ENCODE data around the gene B9D1.

B9D1 gene

DNA sequence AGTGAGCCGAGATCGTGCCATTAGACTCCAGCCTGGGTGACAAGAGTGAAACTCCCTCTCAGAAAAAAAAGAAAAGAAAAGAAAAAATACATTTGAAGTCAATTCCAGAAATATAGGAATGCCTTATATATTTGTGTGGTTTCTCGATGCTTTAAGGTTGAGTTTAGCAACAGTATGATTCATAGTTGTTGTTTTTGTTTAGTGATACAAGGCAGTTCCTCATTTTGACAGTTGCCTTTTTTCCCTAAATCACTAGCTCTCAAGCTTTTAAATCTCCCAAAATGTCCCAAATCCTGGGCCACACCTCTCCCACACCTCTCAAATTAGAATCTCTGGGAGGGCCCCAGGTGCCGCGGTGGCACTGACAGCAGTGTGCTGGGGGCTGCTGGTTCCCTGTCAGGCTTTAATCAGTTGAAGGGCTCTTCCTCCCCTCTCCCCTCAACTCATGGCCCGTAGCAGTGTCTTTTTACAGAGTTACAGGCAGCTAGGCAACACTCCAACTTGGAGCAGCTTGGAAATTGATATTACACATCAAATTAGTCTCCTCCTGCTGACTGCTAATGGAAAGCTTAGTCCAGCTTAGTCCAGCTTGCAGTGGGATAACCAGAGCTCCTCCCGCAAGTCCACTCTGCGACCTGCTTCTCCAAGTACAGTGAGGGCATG lies 66.9 kb downstream of the B9D1 start:
- Mint-ChIP-seq H3K27me3 (peaks cover 5% of the 10 kb centered on the region), H3K4me1 (ENCODE audit: low read depth) (no peaks in the 10 kb centered on the region), H3K4me3 (no peak overlapping the region), H3K9me3 (ENCODE audit: low read depth) (no peaks in the 10 kb centered on the region), H3K36me3 (no peaks in the 10 kb centered on the region), H3K27ac (no peak overlapping the region)

- no peak overlapping the region for H3K27ac Mint-ChIP-seq
Observed at GRCh38 chr17:19294443-19294842, 68.1 kb downstream of the B9D1 start.

More at GRCh38 chr17:19294443-19294842, 68.1 kb downstream of the B9D1 start:
- Mint-ChIP-seq H3K4me3 (no peak overlapping the region), H3K36me3 (no peaks in the 10 kb centered on the region), H3K4me1 (ENCODE audit: low read depth) (no peaks in the 10 kb centered on the region), H3K9me3 (ENCODE audit: low read depth) (no peaks in the 10 kb centered on the region), H3K27me3 (peaks cover 7% of the 10 kb centered on the region)

Data from activated naive CD8-positive, alpha-beta T cell (primary cell).